NT2/D1 (cell line): ENCODE results near the gene RBCK1.

Experiments
- SUZ12 ChIP-seq: IDR thresholded peaks from 2 replicates; pipeline ENCODE4 v1.6.1; 2011; ENCODE audit not compliant: insufficient read length, insufficient read depth; ENCODE audit errors: extremely low read depth
- YY1 ChIP-seq: IDR thresholded peaks from 2 replicates; pipeline ENCODE4 v1.6.1; 2011; ENCODE audit not compliant: insufficient read length, insufficient read depth
- ZNF274 ChIP-seq: IDR thresholded peaks from 2 replicates; pipeline ENCODE4 v1.6.1; 2011; ENCODE audit warnings: mild to moderate bottlenecking, low read depth, low read length

DNA sequence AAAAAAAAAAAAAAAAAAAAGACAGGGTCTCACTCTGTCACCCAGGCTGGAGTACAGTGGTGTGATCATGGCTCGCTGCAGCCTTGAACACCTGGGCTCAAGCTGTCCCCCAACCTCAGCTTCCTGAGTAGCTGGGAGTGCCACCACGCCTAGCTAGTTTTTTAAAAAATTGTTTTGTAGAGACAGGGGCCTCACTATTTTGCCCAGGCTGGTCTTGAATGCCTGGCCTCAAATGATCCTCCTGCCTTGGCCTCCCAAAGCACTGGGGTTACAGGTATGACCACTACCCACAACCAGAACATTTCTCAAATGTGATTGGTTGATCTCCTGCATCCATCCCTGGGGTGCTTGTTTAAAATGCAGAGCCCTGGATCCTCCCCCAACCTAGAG lies 5.6 kb upstream of the RBCK1 start:
- TF ChIP-seq SUZ12 (no peak), ZNF274 (no peak), YY1 (no peak)
